ENCODE measurements around the gene CPT1B.

- no peak for TF ChIP-seq GATA3 (IDR thresholded peaks at IDR 0.05; ENCODE audit: low read depth, low read length)
- no peak for TF ChIP-seq GATA2 (IDR thresholded peaks at IDR 0.05; ENCODE audit: low read depth, low read length)
These were observed 25.5 kb upstream of the CPT1B start for GRCh38 chr22:50603511-50604255.

Measured in SH-SY5Y (cell line).